GM21390 (cell line): ENCODE measurements around the gene SP140.
"Not testable (repeated sequence)": the region's sequence is repeated elsewhere in the genome, so short reads cannot be mapped to it uniquely, and the experiment has no call there.

Experiments used
- ATAC-seq: cut with Tn5 transposase; IDR thresholded peaks from one replicate; pipeline ENCODE4 v1.9.1; 2021; ENCODE audit not compliant: unreplicated experiment

SP140 gene

DNA sequence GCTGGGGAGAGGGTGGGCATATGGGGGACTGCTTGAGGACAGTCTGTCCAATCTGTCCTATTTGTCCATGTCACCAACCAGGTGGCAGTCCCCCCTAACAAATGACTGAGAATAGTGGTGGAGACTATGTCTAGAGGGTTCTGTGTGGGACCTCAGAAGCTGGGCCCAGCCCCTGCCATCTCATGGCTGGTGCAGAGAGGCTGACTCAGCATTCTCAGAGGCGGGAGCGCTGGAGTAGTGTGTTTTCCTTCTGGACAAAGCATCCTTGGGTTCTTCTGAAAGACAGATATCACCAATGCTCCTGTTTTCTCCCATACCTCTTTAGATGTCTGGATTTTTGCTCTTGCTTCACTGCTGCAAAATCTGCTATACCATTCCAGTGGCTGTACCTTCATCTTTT is 57.4 kb downstream of the SP140 start:
- ATAC-seq: no peak

DNA sequence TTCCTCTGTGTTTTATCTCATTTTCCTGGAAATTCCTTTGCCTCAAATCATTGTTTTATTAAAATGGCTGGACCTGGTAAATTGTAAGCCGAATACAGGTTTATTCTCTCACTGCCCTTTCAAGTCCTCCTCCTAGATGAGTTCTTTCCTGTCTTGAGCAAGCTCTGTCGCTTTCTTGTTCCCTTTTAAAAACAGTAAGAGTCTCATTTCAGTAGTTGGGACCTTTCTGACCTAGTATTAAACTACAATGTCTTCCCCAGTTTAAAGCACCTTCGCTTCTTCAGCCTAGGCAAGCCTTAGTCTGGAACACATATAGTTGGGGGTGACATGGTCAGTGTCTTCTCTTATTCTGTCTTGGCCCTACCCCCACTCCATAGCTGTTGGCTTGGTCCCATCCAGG is 60.5 kb downstream of the SP140 start:
- ATAC-seq: no peak

DNA sequence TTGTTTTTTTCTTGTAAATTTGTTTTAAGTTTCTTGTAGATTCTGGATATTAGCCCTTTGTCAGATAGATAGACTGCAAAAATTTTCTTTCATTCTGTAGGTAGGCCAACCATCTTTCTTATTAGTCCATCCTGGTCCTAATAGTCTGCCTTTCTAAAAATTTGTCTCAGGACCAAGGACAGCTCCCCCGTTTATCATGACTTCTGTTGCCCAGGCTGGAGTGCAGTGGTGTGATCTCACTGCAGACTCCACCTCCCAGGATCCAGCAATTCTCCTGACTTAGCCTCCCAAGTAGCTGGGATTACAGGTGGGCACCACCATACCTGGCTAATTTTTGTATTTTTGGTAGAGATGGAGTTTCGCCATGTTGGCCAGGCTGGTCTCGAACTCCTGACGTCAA is 63.8 kb downstream of the SP140 start:
- ATAC-seq: not testable (repeated sequence)

DNA sequence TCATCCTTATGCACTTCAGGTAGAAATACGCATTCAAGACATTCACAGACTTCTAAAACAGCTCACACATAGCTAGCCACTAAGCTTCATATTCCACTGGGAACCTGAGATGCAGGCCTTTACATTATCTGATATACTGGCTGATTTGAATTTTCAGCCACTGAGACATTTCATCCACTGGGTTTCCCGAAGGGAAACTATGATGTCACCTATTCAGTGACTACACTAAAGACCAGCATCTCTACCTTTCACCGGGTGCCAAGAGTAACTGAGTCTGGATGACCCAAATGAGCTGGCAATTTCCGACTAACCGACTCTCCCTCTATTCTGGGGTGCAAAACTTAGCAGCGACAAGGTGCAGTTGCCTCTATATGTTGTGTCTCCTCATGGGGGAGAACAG is 69.7 kb downstream of the SP140 start:
- no peak for ATAC-seq

DNA sequence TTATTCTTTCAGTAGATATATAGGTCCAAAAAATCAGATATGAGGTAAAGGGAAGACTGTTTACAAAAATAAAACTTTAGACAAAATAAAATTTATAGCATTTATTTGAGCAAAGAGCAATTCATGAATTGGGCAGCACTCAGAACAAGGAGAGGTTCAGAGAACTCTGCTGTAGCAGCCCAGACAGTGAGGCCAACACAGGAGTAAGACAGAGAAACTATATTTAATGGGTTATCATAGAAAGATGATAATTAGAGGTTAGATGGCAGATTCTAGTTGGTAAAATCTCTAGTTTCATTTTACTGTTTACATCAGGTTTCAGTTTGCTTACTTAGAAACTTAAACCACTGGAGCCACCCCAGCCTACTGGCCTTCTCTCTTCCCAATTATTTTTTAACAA is 71.4 kb downstream of the SP140 start:
- no peak for ATAC-seq

DNA sequence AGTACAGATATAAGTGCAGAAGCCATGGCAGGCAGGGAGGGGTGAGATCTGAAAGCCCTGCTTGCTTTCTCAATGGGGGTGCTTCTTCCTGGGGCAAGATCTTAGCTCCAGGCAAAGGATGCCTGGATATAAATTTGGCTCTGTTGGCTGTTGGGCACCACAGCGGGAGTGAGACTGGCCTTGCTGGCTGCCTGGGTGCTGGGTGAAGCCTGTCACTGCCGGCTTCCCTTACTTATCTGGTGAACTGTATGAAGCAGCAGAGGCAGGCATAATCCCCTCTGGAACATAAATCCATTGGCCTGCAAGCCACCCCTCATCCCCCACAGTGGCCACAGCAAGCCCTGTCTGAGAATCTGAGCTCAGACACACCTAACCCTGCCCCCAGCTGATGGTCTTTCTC is 74.1 kb downstream of the SP140 start:
- ATAC-seq: no peak

DNA sequence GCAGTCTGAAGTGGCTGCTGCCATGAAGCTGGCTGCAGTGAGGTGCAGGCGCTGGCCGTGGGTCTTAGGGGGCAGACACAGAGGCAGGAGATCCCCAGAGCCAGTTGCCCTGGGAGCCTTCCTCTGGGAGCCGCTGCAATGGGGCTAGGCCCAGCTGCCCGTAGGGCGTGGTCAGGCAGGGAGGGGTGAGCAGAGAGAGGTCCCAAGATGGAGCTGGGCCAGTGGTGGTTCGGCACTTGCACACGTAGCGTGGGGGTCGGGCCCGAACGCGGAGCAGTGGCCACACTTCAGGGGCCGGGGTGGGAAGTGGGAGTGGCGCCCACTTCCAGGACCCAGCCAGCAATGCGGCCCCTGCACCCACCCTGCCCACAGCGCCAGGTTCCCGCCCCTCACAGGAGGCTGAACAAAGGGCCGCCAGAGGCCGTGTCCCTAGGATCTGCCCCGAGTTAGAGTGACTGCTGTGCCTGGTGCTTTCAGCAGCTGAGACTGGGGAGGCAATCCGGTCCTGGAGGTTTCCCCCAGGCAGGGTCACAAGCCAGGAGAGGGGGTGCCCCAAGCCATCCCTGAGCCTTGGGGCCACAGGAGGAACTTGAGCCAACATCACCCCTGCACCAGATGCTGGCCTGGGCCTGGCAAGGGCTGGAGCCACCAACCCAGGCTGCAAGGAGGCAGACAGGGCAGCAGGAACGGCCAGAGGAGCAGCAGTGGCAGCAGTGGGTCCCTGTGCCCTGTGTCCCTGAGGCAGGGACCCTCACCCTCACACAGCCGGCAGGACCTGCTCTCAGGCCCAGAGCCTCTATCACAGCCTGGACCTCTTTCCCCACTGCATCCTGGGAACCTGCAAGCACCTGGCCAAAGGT is 80.1 kb downstream of the SP140 start:
- ATAC-seq: no peak

DNA sequence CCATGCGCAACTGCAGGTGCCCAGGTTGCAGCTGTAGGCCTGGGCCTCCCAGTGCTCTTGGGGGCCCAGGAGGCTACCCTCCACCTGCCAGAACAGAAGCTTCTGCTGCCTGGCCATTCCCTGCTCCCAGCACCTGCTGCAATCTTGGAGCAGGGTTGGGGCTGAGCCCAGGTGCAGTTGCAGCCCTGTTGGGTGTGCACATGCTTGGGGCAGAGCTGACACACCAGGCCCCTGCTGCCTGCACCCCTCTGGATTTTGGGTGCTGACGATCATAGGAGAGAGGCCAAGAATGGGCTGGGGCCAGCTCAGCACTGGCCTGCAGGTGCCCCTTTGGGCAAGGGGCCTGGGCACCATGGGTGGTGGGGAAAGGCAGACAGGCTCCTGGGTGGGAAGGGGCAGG is 80.9 kb downstream of the SP140 start:
- no peak for ATAC-seq

DNA sequence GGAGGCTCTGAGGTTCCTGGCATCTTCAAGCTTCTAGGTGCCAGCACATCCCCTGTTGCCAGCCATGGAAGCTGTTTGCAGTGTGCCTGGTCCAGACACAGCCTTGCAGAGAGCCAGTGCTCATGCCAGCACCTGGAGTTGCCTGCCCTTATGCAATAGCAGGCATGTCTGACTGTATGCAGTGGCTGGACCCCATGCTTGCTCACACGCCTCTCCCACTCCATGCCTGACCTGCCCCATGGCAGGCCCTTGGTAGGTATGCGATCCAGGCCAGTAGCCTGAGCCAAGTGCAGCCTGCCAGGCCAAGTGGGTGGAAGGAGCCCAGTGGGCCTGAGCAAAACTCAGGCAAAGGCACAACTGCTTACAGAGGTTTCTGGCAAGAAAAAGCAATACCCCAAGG is 81.9 kb downstream of the SP140 start:
- ATAC-seq: no peak

DNA sequence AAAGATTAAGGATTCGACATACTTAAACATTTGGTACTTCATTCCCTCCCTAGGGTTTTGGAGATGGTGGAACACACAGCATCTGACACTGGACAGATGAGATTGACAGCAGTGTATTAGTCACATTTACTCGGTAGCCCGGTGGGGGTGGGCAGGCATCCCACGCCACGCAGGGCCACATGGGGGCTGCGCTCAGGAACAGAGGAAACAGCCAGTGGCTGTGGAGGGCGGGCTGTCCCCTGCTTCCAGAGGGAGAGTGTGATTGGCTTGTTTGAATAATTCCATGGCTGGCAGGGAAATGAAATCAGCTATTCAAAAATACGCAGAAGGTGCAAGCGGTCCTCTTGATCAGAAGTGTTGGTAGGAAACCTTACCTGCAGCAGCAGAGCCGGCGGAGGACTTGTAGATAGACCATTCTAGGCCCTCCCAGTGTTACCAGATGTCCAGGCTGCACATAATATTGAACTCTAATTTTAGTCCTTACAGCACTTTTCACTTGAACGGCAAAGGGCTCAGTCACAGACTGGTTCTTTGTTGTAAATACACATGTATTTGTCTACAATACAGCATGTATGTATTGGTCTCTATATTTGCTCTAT is 83.0 kb downstream of the SP140 start:
- ATAC-seq: no peak

DNA sequence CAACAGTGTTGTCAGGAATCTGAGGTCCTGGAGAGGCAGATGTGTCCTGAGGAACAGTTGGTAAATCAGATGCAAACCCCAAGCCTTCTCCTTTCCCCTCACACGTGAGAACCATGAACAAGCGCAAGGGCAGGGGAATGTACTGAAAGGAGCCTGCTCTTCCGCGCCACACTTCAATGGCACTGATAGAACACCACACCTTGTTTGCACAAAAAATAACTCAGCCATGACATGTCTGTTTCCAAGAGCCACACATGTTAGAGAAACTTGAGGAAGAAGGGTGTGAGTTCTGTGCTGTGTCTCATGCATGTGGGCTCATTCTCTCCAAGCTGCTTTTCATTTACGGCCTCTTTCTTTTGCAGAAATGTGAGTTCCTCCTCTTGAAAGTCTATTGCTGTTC is 85.3 kb downstream of the SP140 start:
- not testable (repeated sequence) for ATAC-seq

DNA sequence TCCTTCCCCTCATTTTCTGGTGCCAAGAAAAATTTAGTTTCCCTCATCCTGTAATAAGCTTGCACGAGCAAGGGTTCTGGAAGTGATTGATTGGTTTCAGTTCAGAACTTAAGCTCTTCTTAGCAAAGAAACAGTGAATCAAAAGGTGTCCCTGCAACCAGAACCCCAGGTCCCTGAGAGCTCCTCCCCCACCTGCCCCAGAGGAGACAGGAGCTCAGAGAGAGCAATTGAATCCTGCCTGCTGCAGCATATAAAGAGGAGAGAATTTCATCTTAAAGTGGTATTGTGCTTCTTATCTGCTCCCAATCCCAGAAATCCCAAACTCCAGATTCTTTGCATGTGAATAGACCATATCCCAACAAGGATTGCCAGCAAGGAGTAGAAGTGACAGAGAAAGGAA is 86.1 kb downstream of the SP140 start:
- not testable (repeated sequence) for ATAC-seq

DNA sequence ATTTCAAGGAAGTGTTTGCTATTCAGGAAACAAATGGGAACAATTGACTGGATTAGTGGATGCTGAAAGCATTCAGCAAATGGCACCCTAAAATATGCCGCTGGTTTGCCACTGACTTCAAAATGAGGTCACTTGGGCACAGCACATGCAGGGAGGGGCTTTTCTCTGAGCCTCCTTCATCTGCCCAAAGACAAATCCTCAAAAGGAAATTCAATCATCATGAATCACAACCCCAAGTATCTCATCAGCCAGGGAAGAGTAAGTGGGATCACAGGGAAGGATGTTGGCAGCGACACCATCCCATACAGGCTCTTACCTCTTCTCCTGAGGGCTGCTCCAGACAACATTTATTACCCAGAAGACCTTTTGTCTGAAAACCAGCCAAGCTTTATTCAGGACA is 87.1 kb downstream of the SP140 start:
- no peak for ATAC-seq

DNA sequence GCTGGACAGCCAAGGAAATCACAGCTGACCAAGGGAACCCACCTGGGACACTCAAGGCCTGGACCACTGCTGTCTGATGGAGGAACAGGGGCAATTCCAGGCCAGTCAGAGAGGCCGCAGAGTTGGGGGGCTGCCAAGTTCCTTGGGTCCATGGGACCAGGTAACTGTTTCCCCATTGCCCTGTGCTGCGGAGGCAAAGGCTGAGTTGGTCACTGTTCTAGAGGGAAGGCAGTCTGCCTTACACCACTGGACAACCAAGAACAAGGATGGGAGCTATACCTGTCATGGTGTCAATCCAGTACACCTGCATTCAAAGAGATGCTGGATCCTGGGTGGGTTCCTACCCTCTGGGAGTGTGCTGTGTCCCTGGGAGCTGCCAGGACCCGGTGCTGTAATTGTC is 91.8 kb downstream of the SP140 start:
- no peak for ATAC-seq

DNA sequence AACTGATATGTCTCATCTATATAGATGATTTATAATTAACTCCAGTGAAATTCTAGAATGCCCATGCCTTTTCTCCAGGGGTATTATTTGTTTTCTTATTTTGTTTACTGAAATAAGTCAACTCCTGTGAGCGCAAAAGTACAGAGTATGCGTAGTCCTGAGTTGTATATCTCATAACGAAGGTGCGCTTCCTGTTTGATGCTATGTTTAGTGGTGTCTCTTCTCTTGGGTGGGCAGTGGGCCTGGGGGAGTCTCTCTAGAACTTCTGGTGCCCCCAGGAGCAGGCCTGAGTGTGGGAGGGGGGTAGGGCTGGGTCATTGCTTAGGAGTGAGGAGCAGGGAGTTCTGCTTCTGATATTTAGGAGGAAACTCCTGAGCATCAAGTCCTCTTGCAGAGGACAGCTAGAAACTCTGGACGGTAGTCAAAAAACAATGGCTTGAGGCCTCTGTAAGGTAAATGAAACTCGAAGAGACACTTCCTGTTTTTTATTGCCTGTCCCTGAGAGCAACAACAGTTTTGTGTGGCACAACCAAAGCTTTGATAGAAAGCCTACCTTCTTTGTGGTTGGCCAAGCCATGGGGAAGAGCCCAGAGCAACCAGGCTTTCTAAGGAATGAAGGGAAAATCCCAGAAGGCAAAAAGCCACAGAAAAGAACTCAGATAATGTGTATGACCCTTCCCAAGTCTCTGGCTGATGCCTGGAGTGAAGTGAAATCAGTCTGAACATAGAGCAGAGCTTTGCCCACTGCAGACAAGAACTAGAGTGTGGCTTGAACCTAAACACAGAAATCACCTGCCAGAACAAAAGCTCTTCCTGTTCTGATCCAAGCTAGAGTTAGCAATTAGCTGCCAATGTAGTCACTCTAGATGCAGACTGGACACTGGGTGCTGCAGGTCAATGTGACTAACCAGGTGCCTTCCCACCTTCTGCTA is 92.9 kb downstream of the SP140 start:
- peak; percentile 43 for ATAC-seq

DNA sequence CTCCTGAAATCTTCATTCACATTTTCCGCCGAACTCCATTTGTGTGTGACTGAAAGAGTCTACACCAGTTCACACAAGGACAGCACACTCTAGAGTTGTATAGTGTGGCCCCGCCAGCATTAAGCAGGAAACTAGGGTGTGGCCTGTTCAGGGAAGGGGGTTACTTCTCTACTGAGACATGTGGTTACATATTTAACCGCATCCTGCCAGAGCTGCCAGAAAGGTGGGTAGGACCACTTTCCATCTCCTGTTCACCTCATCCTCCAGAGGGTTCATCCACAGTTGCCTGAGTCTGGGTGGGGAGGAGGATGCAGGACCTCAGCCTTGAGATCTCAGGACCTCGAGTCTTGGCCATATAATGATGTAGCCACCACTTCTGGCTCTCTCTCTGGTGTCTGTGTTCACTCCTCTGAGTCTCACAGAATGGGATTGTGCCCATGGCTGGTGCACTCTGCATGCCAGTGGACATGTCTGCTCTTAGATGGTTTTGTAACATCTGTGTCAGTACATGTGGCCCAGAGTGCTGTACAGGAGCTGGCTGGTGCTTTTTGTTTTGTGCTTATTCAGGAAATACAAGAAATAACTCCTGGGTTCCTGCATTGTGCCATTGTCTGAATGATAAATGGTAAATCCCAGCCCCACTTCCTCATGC is 93.8 kb downstream of the SP140 start:
- ATAC-seq: peak; percentile 75

DNA sequence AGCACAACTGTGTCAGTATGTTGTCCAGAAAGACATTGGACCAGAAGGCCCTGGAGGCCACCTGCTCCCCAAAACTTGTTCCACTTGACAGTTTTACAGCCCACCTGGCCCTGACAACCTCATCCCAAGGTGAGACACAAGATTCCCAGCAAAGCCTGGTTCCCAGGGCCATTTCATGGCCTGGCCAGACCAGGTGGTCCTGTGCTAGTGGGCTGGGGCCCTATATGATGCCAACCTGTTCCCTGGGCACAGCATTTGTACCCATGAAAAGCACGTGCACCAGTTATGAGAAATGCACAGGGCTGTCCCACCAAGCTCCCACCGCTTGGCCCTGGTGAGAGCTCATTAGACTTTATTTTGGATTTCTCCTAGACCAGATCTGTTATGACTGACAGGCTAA is 95.5 kb downstream of the SP140 start:
- no peak for ATAC-seq

DNA sequence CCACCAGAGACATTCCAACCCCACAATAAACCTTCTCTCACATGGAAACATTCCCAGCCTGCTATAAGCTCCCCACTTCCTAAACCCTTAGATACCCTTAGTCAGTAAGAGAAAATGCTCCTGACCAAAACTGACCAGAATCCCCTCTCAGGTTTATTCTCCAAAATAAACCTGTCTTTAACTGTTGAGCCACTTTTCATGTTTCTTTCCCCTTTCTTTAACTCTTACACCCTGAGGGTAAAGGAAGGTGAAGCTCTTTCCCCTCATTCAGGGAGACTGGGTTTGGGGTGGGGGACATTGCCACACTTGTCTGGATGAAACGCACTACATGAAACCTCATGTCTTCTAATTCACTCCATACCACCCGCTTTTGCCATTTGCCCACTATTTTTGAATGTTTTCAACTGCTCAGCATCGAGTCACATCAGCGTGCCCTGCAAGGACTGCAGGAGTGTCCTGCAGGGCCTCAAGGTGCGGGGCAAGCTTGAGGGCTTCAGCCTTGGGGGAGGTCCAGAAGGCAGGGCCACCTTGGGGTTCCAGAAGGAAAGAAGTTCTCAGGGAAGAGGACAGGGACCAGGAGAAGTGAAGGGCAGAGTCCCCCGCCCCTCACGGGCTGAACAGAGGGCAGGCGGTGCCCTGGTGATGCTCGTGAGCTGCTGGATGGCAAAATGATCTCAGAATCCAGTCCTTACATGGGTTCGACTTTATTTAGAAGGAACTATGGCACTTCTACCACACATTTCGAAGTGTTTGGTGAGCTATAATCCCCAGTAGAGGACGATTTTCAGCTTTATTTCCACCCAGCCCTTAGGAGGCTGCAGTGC is 97.2 kb downstream of the SP140 start:
- no peak for ATAC-seq

DNA sequence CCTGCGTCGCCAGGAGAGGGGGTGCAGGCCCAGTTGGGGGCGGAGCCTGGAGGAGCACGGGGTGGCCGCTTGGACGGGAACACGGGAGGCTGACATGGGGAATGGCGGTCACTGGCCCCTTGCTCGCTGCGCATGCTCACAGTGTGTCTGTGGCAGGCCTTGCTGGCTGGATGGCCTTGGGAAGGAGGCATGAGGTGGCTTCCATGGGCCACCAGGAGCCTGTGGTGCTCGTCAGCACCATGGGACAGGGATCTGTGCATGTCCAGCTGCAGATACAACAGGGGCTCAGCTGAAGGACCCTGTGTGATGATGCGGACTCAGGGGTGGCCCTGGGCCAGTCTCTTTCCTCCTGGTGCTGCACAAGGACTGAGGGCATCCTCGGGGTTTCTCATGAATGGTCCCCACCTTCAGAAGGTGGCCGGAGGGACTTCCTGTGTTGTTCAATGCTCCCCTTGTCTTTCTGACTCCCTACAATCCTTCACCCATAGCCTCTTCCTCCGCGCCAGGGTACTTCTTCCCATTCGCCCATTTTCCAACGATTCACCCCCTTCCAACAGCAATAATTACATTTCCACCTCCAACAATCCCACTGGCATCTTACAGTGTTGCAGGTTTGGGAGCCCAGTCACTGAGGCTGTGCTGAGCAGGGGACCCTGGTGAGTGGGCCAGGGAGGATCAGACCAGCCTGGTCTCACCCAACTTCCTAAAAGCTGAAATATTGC is 98.0 kb downstream of the SP140 start:
- no peak for ATAC-seq

DNA sequence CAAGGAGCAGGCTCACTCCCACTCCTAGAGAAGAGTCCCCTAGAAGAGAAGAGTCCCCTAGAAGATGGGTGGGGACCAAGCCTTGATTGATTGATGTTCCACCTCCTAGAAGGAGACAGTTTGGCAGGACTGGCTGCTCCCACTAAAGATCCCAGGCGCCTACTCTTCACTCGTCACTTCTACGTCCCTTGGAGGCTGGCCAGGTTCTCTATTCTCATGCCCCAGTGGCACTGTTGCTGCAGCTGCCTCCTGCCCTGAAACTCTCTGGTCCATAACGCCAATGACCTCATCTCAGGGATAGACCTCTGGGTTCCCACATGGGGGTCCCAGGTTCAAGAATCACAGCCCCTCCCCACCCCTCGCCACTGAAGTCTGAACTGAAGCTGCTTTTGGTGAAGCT is 99.0 kb downstream of the SP140 start:
- no peak for ATAC-seq
